HG03354 (cell line): ENCODE results near the gene RHBDF1.
A peak's percentile ranks its signal among the peaks of the same experiment; 100 is the strongest.

Experiments used
- ATAC-seq: cut with Tn5 transposase; IDR thresholded peaks from one replicate; pipeline ENCODE4 v1.9.1; 2021; ENCODE audit warnings: mild to moderate bottlenecking; ENCODE audit not compliant: unreplicated experiment, poor library complexity, severe bottlenecking

RHBDF1 gene

DNA sequence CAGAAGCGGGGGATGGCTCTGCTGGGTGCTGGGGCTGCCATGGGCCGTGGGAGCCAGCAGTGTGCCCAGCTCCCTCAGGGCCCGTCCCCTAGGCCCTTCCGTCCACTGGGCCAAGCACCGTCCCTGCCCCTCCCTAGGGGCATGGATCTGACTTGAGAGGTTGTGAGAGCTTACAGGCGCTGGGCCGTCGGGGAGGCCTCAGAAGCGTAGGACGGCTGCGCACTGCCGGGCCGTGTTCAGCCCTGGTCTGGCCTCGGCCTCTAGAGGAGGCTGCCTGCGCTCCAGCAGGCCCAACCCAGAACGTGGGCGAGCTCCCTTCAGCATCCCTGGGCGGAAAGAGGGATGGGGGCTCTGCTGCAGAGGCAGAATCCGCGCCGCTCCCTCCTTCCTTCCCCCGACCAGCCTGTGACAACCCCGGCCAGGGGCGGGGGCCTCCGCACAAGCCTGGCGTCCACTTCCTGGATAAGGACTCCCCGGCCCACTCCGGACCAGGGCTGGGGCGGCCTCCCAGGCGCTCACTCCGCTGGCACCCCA, 4.9 kb upstream of the RHBDF1 start:
- ATAC-seq = peak; percentile 19

DNA sequence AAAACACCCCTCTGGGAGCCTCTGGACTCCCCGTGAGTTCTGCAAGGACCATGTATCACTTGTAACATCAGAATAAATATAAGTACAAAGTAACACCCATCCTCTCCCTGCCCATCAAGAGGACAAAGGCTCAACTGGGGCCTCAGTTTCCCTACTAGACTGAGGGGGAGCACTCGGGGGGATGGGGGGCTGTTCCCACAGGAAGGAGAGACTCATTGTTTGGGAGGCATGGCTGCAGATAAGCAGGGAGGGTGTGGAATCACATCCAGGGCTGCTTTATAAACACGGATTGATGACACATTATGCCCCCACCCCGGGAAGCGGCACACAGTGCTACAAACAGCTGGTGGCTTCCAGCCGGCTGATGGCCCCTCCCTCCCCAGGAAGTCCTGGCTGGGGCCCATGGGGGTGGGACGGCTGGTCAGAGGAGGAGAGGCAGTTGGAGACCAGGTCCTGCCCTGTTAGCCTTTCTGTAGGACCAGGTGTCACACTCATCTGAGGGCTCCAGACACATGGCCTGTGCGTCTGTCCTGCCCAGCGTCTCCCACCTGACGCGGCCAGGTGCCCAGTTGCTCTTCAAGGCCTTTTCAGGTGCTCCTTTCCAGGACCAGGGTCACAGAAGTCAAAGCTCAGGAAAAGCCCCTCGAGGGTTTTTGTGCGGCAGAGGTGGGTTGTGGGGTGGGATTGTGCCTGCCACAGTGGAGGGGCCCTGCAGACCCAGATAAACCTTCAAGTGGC, 4.3 kb upstream of the RHBDF1 start:
- no peak for ATAC-seq

DNA sequence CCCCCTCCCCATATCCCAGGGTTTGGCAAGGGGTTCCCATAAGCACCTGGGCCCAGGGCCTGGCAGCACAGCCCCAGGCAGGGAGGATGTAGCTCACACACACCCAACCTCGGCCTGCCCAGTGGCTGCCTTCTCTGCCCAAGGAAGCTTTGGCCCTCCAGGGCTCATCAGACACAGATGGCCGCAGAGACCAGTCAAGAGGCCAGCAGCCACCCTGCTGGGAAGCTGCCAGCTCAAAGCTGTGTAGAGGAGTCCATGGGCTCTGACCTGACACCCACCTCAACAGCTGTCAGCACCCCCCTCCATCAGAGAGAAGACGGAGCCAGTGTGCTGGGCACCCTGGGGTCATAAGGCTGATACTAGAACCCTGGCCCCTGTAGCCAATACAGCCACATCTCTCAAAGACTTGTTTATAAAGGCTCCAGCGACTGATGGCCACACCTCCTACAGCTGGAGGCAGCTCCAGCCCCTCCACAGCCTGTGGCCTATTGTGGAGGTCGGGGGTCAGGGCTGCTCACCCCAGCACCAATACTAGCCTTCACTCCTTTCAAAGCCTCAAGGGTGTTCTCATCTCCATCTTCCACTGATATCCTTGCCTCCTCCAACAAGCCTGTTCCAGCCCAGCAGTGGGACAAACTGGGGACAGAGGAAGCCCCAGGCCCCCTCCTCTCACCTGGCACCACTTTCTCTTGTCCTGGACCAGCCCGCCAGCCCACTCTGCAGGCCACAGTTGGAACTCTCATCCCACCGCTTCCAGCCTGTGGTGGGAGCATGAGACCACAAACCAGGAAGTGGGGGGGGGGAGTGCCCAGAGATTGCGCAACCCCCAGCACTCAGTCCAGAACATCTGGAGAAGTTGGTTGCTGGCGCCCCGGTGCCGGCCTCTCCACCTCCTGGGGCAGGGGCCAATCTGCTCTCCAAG, 3.4 kb upstream of the RHBDF1 start:
- ATAC-seq = no peak

DNA sequence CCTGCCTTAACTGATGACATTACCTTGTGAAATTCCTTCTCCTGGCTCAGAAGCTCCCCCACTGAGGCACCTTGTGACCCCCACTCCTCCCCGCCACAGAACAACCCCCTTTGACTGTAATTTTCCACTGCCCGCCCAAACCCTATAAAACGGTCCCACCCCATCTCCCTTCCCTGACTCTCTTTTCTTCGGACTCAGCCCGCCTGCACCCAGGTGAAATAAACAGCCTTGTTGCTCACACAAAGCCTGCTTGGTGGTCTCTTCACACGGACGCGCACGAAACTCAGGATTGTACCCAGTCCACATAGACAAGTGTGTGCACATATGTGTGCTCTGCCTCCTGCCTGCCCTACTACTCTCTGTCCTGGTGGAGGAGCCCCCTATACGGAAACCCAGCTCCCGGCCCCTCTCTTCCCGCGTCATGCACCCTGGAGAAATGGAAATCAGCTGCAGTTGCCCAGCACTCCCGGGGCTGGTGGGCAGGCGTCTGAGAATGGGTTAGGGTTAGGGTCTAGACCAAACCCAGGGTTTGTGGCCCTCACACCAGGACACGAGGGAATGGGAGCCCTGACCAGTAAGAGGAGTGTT, 2.4 kb upstream of the RHBDF1 start:
- no peak for ATAC-seq

DNA sequence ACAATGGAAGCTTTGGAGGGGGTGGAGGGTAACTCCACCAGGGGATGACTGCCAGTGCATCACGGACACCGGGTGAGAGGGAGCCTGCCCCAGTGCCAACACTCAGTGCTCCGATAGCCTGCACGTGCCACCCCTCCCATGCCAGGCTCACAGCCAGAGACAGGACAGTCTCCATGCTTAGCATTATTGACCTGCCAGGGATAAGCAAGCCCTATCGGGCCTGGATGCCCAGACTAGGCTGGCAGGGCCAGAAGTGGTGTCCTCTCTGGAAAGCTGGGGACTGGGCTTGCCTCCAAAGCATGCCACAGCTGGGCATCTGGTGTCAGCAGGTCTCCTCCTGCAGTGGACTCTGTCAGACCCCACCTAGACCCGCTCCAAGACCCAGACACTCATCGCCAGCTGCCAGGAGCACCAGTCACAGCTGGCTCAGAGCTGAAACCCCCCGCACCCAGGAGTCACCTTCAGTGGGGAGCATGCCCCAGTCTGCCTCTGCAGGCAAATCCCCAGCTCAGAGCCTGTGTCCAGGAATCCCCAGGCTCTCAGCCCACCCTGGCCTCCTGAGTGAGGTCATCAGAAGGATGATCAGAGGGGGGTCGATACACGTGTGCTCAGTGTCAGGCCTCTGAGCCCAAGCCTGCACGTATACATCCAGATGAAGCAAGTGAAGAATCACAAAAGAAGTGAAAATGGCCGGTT, 1.8 kb upstream of the RHBDF1 start:
- ATAC-seq = no peak

DNA sequence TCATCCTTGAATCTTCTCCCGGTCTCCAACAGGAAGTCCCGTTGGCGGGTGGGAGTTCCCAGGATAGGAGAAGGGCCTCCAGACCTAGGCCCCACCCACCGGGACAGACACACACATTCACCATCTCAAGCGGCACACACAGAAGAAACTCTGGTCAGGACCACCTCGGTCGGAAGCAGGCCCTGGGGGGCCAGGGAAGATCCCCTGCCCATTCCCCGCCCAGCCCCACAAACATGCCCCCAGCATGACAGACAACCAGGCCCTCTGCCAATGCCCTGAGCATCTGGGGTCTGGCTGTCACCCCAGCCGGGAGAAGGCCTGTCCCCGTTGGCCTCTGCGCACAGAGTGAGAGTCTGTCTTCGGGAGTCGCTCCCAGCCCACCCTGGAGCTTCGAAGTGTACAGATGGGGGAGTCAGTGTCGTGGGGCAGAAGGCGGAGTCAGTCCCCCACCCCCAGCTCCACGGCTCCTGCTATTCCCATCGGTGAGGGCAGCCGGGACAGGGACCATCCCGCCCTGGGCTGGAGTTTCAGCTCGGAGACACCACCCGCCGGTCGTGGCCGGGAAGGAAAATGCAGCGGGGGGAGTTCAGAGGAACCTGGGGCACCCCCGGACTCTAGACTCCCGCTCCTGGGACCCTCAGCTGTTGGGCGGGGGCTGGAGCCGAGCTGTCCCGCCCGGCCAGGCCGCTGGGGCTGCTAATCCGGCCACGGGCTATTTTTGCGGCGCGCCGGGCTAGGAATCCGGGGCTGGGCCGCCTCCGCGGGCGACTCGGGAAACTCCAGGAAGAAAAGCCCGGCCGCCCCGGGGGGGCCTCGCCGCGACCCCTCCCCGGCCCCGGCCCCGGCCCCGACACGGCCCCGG, 660 bp downstream of the RHBDF1 start:
- no peak for ATAC-seq

DNA sequence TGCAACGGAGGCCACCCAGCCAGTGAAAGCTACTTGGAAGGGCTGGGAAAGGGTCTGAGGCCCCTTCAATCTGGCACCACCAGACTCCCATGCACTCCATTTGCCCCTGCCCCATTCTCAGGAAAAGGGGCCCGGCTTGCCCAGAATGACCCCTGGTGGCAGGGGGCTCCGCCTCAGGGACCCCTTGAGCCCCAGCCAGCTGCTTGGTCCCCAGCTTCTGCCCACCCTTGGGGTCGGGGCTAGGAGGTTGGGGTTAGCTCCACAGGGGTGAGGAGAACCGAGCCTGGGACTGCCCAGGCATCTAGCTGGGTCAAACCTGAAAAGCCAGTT, 1.3 kb downstream of the RHBDF1 start:
- no peak for ATAC-seq

DNA sequence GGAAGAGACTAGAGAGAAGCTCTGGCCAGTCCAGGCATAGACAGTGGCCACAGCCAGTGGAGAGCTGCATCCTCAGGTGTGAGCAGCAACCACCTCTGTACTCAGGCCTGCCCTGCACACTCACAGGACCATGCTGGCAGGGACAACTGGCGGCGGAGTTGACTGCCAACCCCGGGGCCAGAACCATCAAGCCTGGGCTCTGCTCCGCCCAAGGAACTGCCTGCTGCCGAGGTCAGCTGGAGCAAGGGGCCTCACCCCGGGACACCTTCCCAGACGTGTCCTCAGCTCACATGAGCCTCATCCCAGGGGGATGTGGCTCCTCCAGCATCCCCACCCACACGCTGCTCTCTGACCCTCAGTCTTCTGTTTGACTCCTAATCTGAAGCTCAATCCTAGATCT, 3.2 kb downstream of the RHBDF1 start:
- ATAC-seq = no peak

DNA sequence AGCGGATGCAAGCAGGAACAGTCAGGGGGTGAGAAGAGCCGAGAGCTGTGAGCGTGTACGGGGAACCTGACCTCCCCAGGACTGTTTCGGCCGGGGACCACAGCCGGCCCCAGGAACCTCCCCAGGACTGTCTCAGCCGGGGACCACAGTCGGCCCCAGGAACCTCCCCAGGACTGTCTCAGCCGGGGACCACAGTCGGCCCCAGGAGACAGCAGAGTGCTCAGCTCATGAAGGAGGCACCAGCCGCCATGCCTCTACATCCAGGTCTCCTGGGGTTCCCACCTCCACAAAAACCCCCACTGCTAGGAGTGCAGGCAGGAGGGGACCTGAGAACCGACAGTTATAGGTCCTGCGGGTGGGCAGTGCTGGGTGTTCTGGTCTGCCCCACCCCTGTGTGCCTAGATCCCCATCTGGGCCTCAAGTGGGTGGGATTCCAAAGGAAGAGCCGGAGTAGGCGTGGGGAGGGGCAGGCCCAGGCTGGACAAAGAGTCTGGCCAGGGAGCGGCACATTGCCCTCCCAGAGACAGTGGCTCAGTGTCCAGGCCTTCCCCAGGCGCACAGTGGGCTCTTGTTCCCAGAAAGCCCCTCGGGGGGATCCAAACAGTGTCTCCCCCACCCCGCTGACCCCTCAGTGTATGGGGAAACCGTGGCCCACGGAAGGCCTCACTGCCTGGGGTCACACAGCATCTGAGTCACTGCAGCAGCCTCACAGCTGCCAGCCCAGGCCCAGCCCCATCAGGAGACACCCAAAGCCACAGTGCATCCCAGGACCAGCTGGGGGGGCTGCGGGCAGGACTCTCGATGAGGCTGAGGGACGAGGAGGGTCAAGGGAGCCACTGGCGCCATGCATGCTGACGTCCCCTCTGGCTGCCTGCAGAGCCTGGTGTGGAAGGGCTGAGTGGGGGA, 4.3 kb downstream of the RHBDF1 start:
- ATAC-seq = no peak

DNA sequence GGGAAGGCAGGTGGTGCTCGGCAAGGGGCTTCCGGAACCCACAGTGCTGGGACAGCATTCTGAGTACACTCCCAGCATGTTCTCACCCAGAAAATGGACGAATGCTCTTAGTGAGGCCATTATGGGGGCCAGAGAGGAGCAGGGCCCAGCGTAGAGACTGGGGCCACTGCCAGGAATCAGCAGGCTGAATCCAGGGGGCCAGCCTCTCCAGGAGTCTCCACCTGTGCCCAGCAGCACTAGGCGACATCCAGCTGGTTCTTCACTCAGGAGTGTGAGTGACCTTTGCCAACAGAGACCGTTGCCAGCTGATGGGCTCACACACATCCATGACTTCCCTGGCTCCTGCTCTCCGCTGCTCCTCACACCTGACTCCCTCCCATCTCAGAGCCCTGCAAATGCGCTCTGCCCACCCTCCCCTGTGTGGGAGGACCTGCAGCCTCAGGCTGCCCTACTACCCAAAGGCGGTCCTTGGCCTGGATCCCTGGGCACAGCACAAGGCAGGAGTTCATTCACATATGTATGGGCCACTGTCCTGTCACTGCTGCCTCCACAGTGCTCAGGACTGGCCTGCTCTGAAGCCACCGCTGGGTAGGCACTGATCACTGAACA, 5.1 kb downstream of the RHBDF1 start:
- ATAC-seq = no peak

DNA sequence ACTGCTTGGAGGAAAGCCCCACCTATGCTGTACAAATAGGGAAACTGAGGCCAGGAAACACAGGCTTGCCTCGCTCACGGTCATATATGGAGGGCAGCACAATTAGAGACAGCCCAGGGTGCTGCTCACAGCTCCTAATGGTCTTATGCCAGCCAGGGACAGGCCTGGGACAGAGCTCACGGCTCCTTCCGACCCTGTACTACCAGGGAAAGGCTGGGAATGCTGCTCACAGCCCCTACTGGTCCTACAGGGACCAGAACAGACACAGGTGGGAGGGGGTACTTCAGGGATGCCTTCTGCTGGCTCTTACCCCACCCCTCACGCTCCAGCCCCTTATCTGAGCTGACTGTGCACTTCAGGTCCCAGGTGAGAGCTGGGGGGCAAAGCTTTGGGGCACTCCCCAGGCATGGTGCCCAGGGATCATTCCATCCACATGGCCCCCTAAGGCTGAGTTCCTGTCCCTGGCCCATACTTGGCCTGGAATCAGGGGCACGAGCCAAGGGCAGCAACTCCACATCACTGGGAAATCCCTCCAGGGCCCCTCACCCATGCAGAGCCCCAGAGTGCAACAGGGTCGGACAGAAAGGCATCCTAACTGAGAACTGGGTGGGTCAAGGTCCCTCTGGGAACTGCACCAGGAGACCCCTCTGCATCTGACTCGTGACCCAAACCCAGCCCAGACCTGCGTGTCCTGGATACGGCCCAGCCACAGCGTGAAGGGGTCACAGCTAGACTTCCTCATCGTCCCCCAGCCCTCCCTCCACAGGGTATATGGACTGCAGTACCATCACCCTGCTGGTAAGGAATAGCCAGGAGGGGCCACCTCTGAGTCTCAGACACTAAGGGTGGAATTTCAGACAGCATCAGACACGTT, 5.9 kb downstream of the RHBDF1 start:
- ATAC-seq = no peak

DNA sequence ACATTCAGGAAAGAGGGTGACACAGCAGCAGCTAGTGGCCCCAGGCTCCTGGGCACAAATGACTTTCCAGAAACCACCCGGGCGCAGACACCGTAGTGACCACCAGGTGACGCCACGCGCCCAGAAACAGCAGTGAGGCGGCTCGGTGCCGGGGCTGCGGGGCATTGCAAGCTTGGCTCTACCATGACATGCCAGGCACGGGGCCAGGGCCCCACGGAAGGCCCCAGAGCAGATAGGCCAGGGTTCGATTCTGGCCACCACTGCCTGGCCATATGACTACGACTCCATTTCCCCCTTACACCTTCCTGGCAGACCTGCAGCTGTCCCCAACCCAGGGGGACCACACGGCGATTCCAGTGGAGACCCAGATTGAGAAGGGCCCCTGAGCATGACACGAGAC, 6.7 kb downstream of the RHBDF1 start:
- no peak for ATAC-seq

DNA sequence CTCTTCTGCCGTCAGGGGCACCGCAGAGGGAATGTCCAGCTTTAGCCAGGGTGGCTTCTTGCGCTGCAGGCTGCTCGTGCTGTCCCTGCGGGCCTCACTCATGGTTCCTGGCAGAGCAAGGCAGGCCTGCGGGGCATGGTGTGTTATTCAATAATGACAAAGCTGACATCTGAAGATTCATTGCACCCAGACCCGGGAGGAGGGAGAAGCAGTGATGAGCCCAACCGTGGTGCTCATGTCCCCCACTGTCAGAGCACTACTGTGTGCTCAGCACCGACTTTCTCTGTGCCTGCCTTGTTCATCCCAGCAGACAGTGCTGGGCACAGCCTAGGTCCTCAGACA, 7.5 kb downstream of the RHBDF1 start:
- no peak for ATAC-seq

DNA sequence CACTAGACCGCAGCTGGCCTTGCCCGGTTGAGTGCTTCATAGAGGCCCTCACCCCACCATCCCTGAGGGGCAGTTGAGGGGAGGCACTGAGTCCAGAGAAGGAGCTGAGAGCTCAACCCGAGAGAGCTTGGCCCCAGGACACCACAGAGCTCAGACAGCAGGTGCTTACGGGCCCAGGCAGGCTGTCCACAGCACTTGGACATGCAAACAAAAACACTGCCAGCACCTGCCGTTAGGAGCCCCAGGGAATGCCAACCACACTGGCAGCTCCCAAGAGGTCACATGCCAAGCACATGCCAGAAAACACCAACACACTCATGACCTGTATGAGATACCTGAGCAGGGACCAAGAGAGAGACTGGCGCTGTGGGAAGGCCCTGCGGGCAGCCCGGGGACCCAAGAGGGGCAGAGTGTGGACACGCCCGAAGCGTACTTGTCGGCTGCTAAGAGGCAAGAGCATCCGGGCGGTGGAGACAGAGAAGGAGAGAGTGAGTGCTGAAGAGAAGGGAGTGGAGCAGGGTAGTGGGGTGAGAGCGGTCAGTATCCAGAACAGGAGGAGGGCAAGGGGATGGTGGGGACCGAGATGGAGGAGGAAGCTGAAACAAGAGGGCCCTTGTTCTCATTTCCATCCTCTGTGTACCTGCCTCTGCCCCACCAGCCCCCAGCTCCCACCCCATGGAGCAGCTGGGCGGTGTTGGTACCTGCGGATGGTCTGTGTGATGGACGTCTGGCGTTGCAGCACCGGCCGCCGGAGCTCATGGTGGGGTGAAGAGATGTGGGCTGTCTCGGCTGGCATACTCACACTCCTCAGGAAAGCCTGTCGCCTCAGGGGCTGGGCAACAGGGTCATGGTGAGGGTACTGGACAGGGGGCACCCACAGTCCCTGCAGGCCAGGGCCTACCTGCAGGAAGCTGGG, 8.2 kb downstream of the RHBDF1 start:
- ATAC-seq = no peak

DNA sequence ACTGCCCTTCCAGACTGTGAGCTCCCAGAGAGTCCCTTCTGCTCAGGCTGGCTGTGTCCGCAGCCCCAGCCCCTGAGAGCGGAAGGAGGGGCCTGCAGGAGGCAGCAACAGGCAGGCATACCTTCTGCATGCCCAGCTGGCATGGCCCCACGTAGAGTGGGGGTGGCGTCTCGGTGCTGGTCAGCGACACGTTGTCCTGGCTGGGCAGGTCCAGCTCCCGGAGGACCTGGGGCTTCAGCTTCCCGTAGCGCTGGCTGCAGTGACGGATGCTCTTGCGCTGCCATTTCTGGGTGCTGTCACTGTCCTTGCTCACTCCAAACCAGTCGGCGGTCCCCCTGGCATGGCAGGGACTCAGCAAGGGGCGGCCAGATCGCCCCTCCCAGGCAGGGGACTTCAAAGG, 9.0 kb downstream of the RHBDF1 start:
- no peak for ATAC-seq

DNA sequence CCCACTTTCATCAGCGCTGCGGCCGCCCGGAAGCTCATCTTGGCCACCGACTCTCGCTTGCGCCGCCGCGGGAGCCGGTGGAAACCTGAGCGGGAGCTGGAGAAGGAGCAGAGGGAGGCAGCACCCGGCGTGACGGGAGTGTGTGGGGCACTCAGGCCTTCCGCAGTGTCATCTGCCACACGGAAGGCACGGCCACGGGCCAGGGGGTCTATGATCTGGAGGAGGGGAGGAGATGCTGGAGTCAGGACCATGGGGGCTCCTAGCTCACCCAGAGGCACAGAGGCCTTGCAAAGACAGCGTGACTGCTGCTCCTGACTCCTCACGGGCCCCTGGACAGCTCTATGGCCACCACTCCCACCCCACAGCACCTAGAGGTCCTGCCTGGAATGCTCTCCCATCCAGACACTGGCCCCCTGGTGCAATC, 9.5 kb downstream of the RHBDF1 start:
- ATAC-seq = no peak
